SK-N-DZ (cell line): Measurements from ENCODE around the gene LMAN1L. TPM values are rescaled to one million over a fixed set of nuclear protein-coding genes. Genes with fewer than 3 reads are reported as not detected.

Experiments
- DNase-seq: peaks from one replicate; pipeline ENCODE4 v3.0.0-alpha.2; 2015; ENCODE audit warnings: low spot score
- polyA plus RNA-seq, 2 experiments: library from polyadenylated mRNA; depleted of rRNA; stranded (reverse); fragments of >200 nt; gene quantifications; 2 replicates each; pipeline ENCODE4 v1.2.3, GENCODE V29; 2014

LMAN1L gene
- polyA plus RNA-seq (2014; cell fraction: cytosol; rRNA removed): not detected in 2 replicates
- 1.2 TPM in 1 of 2 replicates, not detected in the other for polyA plus RNA-seq (2014; cell fraction: nucleus; rRNA removed)

- DNase-seq: no peak
Measured at GRCh38 chr15:74812533-74812932, at the start of gene LMAN1L. LMAN1L (plus strand) TSS chr15:74812835; CDS start chr15:74812855, 20 bp downstream.

GRCh38 chr15:74763416-74763815 is 49.2 kb upstream of the LMAN1L start:
- no peak for DNase-seq

- DNase-seq: no peak
Measured at GRCh38 chr15:74767167-74768098, 45.2 kb upstream of the LMAN1L start.

GRCh38 chr15:74768099-74768770 is 44.4 kb upstream of the LMAN1L start:
- no peak for DNase-seq

GRCh38 chr15:74768771-74769342 is 43.8 kb upstream of the LMAN1L start:
- DNase-seq: peak; percentile 72

- DNase-seq: no peak
Measured at GRCh38 chr15:74769463-74770025, 43.1 kb upstream of the LMAN1L start.

- DNase-seq: no peak
Measured at GRCh38 chr15:74770211-74770903, 42.3 kb upstream of the LMAN1L start.

- no peak for DNase-seq
Measured at GRCh38 chr15:74773329-74773728, 39.3 kb upstream of the LMAN1L start.

GRCh38 chr15:74773731-74774252 is 38.8 kb upstream of the LMAN1L start:
- DNase-seq: no peak

GRCh38 chr15:74775132-74775562 is 37.5 kb upstream of the LMAN1L start:
- DNase-seq: no peak

- no peak for DNase-seq
Measured at GRCh38 chr15:74775894-74776293, 36.7 kb upstream of the LMAN1L start.

- no peak for DNase-seq
Measured at GRCh38 chr15:74776821-74777768, 35.5 kb upstream of the LMAN1L start.

GRCh38 chr15:74777769-74778598 is 34.7 kb upstream of the LMAN1L start:
- no peak for DNase-seq

- no peak for DNase-seq
Measured at GRCh38 chr15:74778599-74778970, 34.0 kb upstream of the LMAN1L start.

GRCh38 chr15:74779162-74779648 is 33.4 kb upstream of the LMAN1L start:
- no peak for DNase-seq

GRCh38 chr15:74780523-74781430 is 31.9 kb upstream of the LMAN1L start:
- DNase-seq: no peak

GRCh38 chr15:74781431-74782258 is 31.0 kb upstream of the LMAN1L start, which contains the start of gene CSK:
CSK (plus strand) TSS chr15:74782080; CDS start chr15:74798298, 16,218 bp downstream.
- peak; percentile 60 for DNase-seq
